Panc1 (cell line): ENCODE data around the gene DTYMK.
A peak's percentile ranks its signal among the peaks of the same experiment; 100 is the strongest.

ENCODE experiments used
- CTCF ChIP-seq: fragments of 450-650 bp; IDR thresholded peaks from 2 replicates; pipeline ENCODE4 v1.5.1; 2017; ENCODE audit warnings: mild to moderate bottlenecking
- POLR2AphosphoS5 ChIP-seq: IDR thresholded peaks from 2 replicates; pipeline ENCODE4 v1.6.1; 2012; ENCODE audit warnings: mild to moderate bottlenecking, low read depth, low read length, moderate library complexity
- REST ChIP-seq, 2 experiments: IDR thresholded peaks; 2 replicates each; pipeline ENCODE4 v1.6.1; 2011 to 2012; ENCODE audit warnings: low read depth in 2 of 2, control low read depth in 1 of 2, low read length in 1 of 2, mild to moderate bottlenecking in 1 of 2, moderate library complexity in 1 of 2; ENCODE audit not compliant: insufficient read depth in 1 of 2
- SIN3A ChIP-seq: IDR thresholded peaks from 2 replicates; pipeline ENCODE4 v1.6.1; 2012; ENCODE audit warnings: low read depth, mild to moderate bottlenecking, low read length, moderate library complexity, borderline replicate concordance; ENCODE audit not compliant: insufficient read depth
- TCF7L2 ChIP-seq: IDR thresholded peaks from 2 replicates; pipeline ENCODE4 v1.6.1; 2011; ENCODE audit warnings: mild to moderate bottlenecking, low read depth, low read length, inconsistent platforms

GRCh38 chr2:241734208-241734466 is 47.5 kb upstream of the DTYMK start:
- no peak for TF ChIP-seq REST (IDR thresholded peaks at IDR 0.05; ENCODE audit: insufficient read depth in 1 of 2, low read depth in 2 of 2, low read length in 1 of 2)
- peak; percentile 56 for TF ChIP-seq CTCF
- no peak; the same call in 1 of the 2 replicates for TF ChIP-seq POLR2AphosphoS5
- no peak for TF ChIP-seq SIN3A
- TF ChIP-seq TCF7L2: no peak
